Coronary artery (tissue), 2 donors: Measurements from ENCODE around the gene YLPM1.

ENCODE experiments used
- DNase-seq: peaks from one replicate; pipeline ENCODE4 v3.0.0-alpha.2; 2017; ENCODE audit warnings: low spot score
- H3K27ac ChIP-seq, 2 donors: fragments of 200-600 bp; sonication (generic); one replicate each; pipeline ENCODE4 v1.5.1; 2016 to 2019
- H3K4me3 ChIP-seq: fragments of 200-600 bp; sonication (generic); 2 replicates; pipeline ENCODE4 v1.5.1; 2016; ENCODE audit warnings: mild to moderate bottlenecking, moderate library complexity
- CTCF ChIP-seq: fragments of 200-600 bp; sonication (generic); IDR thresholded peaks from one replicate; pipeline ENCODE4 v1.5.1; 2019; ENCODE audit warnings: antibody characterized with exemption

YLPM1 gene

DNA sequence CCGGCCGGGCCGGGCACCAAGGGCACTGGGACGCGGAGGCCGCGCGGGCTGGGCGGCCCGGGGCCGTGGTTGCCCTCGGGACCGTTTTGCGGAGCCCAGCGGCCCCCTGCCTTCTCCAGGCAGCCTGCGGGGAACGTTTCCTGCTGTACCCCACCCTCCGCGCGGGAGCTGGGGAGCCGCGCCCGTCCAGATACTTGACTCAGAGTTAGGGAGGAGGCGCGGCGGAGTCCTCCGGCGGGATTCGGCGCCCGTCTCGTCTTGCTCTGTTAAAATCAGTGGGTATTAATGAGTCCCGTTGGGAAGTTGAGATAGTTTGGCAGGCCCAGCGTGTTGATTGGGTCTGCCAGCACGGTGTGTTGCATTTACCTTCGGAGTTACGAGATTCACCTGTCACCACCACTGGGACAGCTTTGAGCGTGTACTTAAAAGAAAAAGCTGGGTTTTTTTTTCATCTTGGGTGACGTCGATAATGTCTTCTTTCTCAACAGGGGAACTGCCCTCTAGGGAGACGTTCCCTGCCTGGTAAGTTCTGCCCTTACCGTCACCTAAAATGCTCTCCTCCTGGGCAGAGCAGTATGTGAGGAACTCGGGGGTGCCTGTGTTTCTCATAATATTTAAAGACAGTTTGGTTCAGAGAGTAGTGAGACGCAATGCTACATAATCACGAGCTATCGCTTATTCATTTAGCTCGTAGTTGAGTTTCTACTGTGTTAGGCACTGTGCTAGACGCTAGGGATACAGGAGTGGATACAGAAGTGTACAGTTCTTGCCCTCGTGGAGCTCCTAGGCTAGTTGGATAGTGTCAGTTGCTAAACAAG is 119.2 kb downstream of the YLPM1 start:
- no peak for TF ChIP-seq CTCF
- no peak for DNase-seq
- H3K4me3 ChIP-seq: peak overlapping the region; percentile 92
- peak overlapping the region; percentile 97 to 98 for H3K27ac ChIP-seq
